Cortex of kidney (tissue), 1 donor: ENCODE results near the gene UBE2I.

Source experiments
- DNase-seq: peaks from one replicate; lab custom pipeline; 2025; lab: John Stamatoyannopoulos, UW

UBE2I gene

DNA sequence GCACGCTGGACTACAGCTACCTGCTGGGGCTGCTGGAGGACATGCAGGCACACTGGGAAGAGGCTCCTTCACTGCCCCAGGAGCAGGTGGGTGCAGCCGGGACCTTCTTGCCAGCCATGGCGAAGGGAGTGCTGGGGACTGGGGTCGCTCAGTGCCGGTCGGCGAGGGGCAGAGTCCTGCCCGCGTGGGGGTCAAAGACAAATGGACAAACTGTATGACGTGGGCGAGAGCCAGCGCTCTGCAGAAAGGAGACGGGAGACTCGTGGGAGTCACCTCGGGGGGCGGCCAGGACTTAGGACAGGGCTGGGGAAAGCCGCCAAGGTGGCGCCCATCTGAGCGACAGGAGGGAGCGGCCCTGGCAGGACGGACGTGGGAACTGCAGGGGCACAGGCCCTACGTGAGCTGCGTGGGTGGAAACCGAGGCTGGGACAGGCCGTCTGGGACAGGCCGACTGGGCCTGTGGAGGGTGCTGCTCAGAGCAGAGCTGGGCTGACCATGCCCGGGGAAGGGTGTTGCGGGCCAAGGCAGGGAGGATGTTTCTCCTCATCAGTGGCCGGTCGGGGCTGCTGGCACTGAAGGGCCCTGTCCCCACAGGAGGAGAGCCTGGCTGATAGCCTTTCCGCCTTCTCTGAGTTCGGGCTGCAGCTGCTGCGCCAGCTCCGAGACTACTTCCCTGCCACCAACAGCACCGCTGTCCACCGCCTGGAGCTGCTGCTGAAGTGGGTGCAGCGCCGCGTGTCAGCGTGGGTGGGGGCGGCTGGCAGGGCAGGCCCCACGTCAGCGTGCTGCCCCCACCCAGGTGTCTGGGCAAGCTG, 34.2 kb downstream of the UBE2I start:
- no peak for DNase-seq

DNA sequence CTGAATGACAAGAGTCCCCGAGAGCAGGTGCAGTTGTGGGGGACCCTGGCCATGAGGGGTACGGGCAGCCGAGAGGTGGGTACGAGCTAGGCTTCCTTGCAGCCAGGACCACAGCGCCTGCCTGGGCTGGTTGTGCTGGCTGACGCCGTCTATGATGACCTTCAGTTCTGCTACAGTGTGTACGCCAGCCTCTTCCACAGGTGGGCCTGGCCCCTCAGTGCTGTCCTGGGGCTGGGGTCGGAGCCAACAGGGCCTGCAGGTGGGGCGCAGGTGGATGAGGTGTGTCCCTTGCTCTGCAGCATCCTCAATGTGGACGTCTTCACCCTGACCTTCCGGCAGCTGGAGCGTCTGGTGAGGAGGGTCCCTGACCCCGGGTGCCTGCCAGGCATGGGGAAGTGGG, 35.1 kb downstream of the UBE2I start:
- no peak for DNase-seq

DNA sequence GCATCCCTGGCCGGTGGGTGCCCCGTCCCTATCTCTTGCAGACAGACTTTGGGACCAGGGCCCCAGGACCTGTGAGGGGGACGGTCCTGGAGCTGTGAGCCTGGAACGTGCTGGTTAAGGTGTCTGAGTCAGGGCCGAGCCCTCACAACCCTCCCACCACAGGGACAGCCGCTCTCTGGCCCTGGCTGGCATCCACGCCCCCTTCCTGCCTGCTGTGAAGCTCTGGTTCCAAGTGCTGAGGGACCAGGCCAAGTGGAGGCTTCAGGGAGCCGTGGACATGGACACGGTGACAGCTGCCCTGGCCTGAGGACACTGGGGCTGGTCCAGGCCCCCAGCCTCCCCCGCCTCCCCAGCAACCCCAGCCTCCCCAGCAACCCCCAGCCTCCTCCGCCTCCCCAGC, 35.7 kb downstream of the UBE2I start:
- no peak for DNase-seq

DNA sequence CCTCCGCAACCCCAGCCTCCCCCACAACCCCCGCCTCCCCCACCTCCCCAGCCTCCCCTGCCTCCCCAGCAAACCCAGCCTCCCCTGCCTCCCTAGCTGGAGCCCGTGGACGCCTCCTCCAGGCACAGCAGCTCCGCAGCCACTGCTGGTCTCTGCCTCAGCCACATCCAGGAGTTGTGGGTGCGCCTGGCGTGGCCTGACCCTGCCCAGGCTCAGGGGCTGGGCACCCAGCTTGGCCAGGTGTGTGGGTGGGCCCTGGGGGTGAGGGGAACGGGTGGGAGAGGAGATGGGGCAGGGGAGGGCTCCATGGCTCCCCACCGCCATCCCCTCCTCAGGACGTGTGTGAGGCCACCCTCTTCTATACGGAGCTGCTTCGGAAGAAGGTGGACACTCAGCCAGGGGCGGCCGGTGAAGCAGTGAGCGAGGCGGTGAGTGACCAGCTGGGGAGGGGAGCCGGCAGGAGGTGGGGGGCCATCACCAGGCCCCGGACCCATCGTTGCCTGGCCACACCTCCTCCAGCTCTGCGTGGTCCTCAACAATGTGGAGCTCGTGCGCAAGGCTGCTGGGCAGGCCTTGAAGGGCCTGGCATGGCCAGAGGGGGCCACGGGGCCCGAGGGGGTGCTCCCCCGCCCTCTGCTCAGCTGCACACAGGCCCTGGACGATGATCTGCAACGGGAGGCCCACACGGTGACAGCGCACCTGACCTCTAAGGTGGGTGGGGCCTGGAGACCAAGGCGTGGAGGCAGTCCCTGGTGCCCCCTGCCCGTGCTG, 36.4 kb downstream of the UBE2I start:
- no peak for DNase-seq

DNA sequence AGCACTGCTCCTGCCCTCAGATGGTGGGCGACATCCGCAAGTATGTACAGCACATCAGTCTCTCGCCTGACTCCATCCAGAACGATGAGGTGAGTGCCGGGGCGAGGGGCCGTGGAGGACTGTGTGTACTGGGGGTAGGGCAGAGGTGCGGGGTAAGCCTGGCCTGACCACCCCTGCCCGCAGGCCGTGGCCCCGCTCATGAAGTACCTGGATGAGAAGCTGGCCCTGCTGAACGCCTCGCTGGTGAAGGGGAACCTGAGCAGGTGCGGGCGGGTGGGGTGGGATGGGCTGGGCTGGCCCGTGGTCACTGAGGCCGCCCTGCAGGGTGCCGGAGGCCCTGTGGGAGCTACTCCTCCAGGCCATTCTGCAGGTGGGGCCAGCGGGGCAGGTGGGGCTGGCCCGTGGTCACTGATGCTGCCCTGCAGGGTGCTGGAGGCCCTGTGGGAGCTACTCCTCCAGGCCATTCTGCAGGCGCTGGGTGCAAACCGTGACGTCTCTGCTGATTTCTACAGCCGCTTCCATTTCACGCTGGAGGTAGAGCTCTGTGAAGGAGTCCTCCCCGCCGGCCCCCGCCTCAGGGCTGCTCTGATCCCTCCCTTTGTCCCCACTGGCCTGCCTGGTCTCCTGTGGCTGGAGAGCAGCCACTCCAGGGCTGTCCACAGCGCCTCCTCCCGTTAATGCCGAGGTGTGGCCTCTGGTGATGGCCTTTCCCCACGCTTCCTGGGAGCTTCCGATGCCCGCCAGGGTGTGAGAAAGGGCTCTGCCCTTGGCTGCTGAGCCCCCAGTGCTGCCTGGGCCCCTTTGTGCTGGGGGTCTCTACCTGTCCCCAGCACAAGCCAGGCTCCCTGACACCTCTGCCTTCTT, 37.2 kb downstream of the UBE2I start:
- no peak for DNase-seq

DNA sequence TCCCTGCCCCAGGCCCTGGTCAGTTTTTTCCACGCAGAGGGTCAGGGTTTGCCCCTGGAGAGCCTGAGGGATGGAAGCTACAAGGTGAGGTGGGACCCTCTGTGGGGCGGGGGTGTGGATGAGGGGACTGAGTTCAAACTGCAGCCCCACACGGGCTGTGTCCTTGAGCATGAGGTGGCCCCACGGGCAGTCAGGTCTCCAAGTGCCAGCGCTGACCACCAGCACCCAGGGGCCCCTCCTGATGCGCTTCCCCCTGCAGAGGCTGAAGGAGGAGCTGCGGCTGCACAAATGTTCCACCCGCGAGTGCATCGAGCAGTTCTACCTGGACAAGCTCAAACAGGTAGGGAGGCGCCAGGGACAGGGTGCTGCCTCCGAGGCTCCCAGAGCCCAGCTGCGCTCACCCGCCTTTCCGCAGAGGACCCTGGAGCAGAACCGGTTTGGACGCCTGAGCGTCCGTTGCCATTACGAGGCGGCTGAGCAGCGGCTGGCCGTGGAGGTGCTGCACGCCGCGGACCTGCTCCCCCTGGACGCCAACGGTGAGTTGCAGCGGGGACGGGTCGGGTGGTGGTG, 37.9 kb downstream of the UBE2I start:
- DNase-seq: no peak

DNA sequence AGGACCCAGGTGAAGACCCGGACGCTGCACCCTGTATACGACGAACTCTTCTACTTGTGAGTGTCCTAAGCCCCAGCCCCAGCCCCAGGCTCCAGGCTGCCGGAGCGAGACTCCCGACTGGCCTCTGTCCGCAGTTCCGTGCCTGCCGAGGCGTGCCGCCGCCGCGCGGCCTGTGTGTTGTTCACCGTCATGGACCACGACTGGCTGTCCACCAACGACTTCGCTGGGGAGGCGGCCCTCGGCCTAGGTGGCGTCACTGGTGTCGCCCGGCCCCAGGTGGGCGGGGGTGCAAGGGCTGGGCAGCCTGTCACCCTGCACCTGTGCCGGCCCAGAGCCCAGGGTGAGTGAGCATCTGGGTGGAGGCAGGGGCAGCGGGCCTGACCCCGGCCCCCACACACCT, 38.5 kb downstream of the UBE2I start:
- no peak for DNase-seq

DNA sequence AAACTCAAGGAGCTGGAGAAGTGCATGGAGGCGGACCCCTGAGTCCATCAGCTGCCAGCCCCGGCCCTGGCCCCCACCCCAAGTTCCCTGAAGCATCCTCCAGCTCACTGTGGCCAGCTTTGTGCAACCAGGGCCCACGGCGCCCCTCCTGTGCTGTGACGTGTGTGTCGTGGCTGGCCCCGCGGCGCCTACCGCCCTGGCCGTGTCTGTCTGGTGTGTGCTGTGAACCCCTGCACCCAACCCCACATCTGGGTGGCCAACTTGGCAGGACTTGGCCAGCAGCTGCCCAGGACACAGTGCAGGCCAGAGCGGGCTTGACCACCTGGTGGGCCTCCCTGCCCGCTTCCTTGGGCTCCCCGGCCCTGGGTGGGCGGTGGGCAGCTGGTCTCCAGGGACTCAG, 39.0 kb downstream of the UBE2I start:
- DNase-seq: no peak

DNA sequence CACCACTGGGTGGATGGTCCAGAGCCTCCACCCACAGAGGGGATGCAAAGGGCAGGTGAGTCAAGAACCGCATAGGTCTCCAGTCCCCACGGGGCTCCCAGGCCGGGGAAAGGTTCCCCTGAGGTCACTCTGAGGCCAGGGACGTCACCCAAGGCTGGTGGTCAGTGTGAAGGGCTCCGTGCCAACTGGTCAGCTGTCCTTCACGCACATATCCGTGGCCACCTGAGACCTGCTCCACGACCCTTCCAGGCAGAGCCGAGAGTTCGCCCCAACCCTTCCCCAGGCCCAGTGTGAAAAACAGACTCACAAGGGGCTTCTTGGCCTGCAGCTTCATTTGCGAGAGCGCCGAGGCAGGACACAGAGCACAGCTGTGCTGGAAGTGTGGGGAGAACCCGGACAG, 39.5 kb downstream of the UBE2I start:
- DNase-seq: no peak

DNA sequence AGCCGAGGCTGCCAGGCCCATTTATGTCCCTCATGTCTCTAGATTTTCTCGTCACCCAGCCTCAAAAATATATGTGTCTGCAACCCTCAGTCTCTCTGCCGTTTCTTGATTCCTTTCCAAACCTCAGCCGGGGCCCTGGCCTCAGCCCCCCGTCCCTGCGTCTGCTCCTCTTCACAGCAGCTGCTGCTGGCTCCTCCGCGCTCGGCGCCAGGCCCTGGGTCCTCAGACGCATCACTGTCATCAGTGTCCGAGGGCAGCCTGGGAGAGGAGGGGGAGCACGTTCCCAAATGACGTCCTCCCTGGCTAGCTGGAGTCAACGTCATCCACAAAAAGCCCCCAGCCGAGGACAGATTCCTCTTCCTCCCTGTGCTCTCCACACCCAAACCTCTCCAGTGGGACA, 39.9 kb downstream of the UBE2I start:
- DNase-seq: no peak

DNA sequence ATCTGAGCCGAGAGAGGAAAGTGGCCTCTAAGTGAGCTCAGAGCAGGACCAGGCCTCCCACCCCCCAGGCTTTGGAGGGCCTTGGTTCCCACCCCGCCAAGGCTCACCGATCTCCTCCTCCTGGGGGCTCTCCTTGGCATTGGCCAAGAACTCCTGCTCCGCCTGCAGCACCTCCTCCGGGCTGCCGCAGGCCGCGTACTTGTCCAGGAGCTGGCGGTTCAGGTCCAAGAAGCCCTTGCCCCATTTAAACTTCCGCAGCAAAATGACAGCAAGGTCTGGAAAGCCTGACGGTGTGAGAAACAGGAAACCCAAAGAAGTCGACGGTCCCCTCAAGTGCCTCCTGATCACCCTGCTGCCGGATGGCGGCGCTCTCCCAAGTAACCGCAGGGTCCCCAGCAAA, 40.5 kb downstream of the UBE2I start:
- no peak for DNase-seq

DNA sequence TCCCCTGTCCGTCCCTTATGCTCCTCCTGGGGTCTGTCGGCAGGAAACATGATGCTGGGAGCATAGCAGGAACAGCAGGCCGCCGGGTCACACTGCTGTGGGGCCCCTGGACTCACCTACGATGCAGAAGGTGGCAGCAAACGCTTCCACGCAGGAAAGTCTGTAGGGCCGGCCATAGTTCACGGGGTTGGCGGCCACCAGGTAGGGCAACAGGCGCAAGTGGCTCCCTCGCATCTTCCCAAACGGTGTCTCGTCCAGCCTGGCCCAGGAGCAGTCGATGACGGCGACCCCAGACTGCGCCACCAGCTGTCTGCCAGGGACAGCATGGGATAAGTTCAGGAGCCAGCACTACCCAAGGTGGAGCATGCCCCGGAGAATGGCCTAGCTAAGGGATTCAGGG, 41.3 kb downstream of the UBE2I start:
- DNase-seq: no peak

DNA sequence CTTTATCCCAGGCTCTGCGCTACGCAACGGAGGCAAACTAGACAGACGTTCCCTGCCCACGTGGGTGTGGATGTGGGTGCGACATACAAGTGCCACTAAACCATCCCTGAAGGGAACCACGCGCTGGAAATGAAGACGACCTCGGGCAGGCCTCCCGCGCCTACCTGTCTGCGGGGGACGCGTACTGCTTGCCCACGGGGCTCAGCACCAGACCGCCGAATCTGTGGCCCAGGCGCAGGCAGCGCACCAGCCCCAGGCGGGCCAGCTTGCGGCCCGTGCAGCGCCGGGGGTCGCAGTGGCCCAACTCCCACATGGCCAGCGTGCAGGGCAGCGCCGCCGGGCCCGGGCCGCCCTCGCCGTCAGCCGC, 41.8 kb downstream of the UBE2I start:
- DNase-seq: no peak

DNA sequence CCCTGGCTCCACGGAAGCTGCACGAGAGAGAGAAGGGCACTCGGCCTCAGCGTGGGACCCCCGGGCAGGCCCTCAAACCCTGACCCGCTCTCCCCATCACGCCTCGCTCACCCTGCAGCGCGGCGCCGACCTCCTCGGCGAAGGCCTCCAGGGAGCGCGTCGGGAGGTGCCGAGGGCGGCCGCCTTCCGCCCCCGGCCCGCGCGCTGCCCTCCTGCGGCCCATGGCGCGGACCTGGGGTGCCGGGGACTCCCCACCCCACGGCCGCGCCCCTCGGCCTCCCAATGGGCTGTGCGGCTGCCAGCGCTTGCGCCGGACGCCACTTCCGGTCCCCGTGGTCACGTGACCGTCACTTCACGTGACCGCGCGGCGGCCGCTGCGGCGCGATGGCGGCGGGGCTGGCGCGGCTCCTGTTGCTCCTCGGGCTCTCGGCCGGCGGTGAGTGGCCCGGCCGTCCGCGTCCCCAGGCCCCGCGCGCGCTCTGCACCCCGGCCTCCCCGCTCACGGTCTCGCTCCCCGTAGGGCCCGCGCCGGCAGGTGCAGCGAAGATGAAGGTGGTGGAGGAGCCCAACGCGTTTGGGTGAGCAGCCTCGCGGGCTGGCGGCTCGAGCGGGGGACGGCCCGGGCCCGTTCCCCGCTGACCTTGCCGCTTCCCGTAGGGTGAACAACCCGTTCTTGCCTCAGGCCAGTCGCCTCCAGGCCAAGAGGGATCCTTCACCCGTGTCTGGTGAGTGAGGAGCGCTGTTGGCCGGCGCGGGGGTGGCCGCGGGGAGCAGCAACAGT, 42.3 kb downstream of the UBE2I start, which contains the start of the genes GNPTG and TSR3:
TSS of gene GNPTG (plus strand) at position 350 of the 781 bp plus-strand sequence. CDS start at position 385, 35 bp downstream.
TSS of gene TSR3 (minus strand) at position 297 of the 781 bp plus-strand sequence. CDS start at position 223, 74 bp downstream.
- no peak for DNase-seq

DNA sequence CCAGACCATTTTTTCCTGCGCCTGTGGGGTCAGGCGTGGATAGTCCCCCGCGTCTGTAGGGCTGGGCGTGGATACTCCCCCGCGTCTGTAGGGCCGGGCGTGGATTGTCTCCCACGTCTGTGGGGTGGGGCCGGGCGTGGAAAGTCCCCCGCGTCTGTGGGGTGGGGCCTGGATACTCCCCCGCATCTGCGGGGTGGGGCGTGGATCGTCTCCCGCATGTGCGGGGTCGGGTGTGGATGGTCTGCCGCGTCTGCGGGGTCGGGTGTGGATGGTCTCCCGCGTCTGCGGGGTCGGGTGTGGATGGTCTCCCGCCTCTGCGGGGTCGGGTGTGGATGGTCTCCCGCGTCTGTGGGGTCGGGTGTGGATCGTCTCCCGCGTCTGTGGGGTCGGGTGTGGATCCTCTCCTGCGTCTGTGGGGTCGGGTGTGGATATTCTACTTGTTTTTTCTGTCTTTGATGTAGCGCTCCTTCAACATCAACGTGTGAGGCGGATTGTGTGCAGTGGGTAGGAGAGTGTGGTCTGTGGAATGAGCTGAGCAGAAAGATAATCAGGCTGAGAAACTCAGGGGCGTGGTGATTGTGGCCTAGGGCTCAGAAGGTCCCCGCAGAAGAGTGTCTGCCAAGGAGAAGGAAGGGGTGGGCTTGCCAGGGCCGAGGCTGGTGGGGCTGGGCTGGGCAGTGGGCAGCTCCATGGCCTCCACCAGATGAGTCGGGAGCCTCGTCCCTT, 45.5 kb downstream of the UBE2I start:
- DNase-seq: no peak

DNA sequence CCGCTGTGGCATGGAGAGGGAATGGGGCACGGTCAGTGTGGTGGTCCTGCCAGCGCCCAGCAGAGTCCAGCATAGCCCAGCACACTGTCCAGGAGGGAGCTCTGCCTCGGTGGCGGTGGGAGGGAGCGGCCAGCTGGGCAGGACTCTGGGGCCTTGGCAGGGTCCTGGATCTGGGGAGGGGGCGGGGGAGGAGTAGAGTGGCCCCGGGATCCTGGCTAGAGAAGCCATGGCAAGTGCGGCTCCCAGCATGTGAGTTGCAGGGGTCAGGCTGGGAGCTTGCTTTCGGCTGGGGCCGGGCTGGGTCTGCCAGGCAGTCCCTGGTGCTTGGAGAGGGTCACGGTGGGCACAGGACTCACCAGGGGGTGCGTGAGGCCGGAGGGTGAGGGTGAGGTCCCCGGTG, 46.2 kb downstream of the UBE2I start:
- no peak for DNase-seq

DNA sequence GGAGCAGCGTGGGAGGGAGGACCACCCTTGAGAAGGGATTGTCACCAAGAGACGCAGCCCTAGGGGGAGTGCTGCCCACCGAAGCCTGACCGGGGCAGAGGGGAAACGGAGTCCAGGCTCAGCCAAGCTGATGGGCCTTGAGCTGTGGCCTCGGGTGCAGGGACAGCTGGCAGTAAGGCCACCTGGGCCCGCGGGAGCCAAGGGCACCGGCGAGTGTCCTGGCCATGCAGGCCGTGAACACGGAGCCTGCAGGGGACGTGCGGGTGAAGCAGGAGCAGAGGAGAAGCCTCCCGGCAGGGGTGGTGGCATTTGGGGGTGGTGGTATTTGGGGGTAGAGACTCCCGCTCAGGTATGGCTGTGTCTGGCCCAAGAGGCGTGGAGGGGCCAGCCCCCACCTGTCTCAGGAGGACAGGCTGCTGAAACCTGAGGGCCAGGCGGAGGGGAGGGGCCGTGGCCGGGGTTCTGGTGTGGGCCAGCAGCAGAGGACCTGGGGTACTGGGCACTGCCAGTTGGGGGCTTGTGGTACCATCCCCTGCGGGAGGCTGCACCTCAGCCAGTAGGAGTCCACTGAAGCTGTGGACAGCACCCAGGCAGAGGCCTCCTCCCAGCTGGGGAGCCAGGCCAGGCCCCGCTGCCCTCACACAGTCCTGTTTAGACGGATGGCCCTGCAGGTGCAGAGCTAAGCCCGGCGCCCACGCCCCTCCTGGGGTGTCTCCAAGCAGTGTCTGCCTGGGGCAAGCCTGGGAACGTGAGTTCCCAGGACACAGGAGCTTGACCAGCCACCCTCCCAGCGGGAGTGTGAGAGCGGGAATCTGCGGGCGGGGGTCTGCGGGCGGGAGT, 46.8 kb downstream of the UBE2I start:
- no peak for DNase-seq

DNA sequence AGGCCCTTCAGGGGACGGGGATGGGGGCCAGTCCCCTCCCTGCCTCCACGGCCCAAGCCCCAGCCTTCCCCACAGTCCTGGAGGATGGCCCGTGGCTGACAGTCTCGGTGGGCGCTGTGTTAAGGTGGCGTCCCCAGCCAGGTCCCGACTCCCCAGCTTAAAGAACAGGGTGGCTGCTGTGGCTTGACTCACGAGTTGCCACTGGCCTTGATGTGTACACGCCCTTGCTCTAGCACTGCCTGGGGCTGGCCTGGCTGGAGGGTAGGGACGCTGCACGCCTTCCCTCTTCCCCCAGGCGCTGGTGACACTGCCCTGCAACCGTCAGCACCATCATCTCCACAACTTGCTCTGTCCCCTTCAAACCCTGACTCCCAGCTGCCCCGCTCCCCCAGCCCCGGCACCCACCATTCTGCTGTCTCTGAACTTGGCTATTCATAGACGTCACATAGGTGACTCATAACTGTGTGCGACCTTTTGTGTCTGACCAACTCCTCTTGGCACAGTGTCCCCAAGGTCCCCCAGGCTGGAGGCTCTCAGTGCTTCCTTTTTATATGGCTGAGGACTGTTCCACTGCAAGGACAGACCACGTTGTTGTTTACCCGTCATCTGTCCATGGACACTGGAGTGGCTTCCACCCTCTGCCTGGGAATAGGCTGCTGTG, 48.6 kb downstream of the UBE2I start:
- DNase-seq: no peak
